Hippocampal formation (tissue), 2 donors: ENCODE measurements around the gene TLE2.
"Not testable (repeated sequence)": the region's sequence is repeated elsewhere in the genome, so short reads cannot be mapped to it uniquely, and the experiment has no call there.

Experiments used
- DNase-seq, 2 donors: peaks; one replicate each; lab custom pipeline; 2025; lab: John Stamatoyannopoulos, UW

Gene TLE2

DNA sequence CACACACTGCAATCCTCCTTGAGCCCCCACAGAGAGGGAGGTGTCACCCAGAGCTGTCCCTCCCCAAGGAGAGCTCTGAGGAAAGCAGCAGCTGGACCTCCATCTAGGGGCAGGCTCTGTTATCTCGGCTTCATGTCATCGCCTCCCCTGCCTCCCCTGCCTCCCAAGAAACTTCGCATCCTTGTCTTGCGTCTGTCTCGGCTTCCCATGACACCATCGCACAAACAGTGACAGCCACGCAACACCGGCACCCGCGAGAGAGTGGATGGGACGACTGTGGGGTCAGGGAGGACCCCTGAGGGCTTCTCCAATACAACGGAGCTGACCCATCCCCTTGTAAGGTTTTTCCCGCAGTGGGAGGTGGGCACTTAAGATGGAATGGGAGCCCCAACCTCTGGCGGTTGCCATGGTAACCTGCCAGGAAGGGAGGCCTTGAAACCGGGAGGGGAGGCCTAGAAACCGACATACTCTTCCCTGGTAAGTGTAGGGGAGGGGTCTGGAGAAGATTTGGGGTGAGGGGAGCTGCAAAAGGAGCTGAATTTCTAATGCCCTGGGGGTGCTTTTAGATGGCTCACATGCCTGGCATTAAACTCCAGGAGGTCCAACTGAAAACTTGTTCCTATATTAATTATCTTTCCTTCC lies 16.3 kb downstream of the TLE2 start:
- DNase-seq, result no peak

DNA sequence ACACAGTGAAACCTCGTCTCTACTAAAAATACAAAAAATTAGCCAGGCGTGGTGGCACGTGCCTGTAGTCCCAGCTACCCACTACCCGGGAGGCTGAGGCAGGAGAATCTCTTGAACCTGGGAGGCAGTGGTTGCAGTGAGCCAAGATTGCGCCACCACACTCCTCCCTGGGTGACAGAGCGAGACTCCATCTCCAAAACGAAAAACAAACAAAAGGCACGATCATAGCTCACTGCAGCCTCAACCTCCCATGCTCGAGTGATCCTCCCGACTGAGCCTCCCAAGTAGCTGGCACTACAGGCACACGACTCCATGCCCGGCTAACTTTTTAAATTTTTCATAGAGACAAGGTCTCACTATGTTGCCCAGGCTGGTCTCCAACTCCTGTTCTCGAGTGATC lies 17.0 kb downstream of the TLE2 start:
- not testable (repeated sequence) for DNase-seq

DNA sequence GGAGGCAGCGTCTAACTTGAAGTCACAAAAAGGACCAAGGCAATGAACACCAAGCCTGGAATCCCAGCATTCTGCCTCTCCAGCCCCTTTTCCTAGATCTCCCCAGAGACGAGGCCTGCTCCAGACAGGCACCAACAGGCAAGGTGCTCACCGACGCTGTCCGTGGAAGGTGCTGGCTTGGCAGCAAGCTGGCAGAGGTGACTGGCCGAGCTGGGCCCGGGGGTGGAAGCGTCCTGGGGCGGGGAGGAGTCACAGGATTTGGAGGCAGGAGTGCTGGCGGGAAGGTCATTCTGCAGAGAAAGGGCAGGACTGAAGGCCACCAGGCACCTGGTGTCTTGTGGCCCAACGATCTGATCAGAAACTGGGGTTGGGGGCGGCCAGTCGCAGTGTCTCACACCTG lies 18.2 kb downstream of the TLE2 start:
- DNase-seq, result no peak

DNA sequence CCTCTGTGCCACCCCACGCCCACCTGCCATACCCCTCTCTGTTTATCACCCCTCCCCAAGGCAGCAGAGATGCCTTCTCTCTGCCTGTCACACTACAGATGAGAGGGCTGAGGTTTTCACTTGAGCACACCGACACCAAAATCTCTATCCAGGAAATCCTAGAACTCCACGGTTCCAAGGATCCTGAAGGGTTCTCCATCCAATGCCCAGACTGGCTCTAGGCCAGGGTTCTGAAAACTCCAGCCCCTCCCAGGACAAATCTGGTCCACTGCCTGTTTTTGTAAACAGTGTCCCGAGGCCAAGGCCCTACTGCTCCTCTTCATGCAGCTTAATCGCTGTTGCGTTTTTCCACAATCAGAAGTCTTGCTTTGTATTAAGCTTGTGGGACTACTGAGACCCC lies 20.1 kb downstream of the TLE2 start:
- DNase-seq, result no peak

DNA sequence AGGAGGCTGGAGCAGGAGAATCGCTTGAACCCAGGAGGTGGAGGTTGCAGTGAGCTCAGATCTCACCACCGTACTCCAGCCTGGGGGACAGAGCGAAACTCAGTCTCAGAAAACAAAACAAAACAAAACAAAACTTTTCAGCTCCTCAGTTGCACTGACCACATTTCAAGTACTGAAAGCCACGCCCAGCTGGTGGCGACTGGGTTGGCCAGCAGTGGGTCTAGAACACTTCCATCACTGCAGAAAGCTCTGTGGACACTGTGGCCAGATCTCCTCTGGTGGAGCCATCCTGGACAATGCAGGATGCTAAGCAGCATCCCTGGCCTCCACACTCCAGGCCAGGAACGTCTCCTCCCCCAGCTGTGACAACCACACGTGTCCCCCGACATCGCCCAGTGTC lies 21.1 kb downstream of the TLE2 start:
- no peak for DNase-seq

DNA sequence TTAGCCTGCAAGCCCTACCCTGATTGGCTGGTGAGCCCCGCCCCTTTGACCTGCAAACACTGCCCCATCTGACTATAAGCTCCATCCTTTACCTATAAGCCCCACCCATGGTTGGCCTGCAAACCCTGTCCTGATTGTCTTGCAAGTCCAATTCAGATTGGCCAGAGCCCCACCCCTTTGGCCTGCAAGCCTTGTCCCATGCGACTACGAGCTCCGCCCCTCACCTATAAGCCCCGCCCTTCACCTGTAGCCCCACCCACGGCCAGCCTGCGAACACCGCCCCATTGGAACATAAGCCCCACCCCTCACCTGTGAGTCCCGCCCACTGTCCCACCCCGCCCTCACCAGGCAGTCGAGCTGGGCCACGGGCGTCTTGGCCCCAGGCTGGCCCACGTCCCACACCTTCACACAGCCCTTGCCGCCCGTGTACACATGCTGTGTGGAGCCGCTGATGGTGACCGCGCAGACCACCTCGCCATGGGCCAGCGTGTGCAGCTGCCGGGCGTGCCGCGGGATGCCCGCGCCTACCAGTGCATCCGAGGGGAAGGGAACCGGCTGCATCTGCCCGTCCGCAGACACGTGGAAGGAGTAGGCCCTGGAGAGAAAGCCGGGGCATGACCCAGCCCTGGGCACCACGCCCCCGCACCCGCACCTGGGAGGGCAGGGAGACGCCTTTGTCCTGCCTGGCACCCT lies 22.9 kb downstream of the TLE2 start:
- no peak for DNase-seq

DNA sequence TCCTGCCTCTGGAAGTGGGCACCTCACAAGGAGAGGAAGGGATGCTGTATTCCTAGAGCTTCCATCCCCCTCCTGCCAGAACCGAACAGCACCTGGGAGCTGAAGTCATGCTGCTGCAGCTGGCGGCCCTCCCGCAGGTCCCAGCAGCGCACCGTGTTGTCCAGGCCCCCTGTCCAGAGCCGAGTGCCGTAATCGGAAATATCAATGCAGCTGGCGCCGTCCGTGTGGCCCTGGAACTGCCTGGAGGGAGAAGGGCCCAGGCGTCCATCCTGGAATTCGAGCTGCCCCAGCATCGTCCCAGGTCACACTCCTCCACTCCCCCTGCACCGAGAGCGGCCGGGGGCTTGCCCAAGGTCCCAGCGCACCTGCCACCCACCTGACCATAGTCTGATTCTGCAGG lies 23.7 kb downstream of the TLE2 start:
- no peak for DNase-seq

DNA sequence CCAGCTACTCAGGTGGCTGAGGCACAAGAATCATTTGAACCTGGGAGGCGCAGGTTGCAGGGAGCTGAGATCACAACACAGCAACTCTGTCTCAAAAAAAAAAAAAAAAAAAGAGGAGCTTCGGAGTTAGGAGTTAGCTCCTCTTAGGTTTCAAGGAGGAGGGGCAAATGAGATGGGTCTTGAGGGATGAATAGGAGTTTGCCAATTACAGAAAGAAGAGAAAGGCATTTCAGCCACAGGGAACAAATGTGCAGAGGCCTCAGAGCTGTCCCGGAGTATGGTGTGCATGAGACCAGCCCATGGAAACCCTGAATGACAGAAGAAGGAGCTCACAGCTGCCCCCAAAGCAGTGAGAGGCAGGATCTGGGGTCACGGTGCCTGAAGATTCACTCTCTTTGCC lies 24.6 kb downstream of the TLE2 start:
- DNase-seq, result no peak

DNA sequence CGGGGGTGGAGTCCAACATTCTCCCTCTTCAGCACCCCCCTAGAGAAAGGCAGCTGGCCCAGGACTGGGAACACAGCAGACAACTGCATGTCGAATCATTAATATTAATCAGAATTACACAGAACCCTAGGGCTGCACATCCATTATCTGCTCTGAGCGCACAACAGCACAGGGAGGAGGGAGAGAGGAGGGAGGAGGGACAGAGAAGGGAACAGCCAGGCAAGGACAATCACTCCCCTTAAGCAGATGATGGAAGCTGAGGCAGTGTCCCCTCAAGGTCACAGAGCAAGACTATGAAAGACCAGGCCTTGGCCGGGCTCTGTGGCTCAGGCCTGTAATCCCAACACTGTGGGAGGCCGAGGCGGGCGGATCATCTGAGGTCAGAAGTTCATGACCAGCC lies 26.0 kb downstream of the TLE2 start:
- no peak for DNase-seq

DNA sequence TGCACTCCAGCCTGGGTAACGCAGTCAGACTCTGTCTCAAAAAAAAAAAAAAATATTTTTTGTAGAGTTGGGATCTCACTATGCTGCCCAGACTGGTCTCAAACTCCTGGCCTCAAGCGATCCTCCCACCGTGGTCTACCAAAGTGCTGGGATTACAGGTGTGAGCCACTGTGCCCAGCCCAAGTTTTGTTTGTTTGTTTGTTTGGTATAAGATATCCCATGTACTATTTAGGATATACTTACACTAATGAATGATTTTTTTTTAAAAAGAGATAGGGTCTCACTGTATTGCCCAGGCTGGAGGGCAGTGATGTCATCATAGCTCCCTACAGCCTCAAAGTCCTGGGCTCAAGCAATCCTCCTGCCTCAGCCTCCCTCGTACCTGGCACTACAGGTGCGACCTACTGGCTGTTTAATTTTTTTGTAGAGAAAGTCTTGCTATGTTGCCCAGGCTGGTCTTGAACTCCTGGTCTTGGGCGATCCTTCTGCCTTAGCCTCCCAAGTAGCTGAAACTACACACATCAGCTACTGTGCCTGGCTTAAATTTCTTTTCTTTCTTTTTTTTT lies 27.8 kb downstream of the TLE2 start:
- no peak for DNase-seq

DNA sequence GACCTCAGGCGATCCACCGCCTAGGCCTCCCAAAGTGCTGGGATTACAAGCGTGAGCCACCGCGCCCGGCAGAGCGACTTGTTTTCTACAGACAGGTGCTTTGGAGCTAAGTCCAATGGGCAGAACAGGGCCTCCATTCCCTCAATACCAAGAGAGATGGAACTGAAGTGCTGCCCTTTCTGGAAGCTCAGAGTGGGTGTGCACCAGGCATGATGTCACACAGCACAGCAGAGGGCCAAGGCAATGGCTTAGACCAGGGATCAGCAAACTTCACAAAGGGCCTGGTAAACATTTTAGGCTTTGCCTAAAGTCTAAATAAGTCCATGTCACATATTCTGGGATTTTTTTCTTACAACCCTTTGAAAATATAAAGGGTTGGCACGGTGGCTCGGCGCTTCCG lies 30.4 kb downstream of the TLE2 start:
- DNase-seq, result no peak

DNA sequence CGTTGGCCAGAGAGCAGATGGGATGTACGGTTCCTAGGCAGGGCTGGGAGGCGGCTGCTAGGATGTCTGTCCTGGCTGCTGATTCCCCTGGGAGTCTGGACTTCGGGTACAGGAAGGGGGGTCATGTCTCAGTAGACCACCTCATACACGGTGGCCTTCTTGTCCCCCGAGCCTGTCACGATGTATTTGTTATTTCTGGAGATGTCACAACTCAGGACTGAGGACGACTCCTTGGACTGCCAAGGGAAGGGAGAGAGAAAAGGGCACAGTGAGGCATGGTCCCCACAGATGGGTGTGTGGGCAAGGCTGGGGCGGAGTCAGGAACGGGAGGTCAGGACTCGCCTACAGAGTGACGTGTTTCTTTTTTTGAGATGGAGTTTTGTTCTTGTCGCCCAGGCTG lies 31.4 kb downstream of the TLE2 start:
- DNase-seq, result no peak

DNA sequence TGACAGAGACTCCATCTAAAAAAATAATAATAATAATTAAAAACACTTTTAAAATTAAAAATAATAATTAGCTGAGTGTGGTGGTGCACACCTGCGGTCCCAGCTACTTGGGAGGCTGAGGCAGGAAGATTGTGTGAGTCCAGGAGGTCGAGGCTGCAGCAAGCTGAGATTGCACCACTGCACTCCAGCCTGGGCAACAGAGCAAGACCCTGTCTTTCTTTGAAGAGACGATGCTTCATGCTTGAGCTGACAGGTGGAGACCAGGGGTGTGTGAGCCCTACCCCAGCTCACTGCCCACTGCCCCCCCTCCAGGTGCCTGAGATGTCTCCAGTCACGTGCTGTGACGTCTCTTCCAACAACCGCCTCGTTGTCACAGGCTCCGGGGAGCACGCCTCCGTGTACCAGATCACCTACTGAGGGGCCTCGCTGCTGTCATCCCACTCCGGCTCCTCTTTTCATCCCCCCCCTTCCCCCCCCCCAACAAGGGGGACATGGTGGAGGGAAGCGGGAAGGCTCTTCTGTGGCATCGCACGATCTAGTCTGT lies 34.4 kb downstream of the TLE2 start:
- DNase-seq, result no peak

DNA sequence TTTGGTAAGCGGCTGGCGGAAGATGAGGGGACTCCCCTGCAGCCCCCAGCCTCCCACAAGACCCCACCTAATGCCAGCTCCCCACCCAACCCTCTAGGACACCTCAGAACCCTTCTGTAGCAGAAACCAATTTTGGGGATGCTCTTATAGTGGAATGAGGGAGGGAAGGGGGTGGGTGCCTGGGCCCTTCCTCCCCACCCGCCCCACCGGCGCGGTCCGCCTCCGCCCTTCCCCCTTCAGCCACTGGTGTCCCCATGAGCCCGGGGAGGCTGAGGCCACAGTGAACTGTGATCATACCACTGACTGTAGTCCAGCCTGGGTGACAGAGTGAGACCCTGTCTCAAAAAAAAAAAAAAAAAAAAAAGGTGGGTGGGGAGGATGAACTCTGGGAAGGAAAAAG lies 35.5 kb downstream of the TLE2 start:
- DNase-seq, result no peak

DNA sequence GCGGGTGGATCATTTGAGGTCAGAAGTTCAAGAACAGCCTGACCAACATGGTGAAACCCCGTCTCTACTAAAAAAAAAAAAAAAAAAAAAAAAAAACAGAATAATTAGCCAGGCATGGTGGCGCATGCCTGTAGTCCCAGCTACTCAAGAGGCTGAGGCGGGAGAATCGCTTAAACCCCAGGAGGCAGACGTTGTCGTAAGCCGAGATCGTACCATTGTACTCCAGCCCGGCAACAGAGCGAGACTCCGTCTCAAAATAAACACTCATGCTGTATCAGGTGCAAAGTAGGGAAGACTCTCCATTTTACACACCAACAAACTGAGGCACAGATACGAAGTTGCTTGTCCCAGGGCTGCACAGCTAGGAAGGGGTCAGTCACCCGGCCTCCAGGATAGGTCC lies 36.1 kb downstream of the TLE2 start:
- no peak for DNase-seq

DNA sequence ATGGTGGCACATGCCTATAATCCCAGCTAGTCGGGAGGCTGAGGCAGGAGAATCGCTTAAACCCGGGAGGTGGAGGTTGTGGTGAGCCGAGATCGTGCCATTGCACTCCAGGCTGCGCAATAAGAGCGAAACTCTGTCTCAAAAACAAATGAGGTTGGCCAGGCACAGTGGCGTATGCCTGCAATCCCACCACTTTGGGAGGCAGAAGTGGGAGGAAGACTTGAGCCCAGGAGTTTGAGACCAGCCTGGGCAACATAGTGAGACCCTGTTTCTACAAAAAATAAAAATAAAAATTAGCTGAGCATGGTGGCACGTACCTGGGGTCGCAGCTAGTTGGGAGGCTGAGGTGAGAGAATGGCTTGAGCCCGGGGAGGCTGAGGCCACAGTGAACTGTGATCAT lies 36.7 kb downstream of the TLE2 start:
- DNase-seq, result not testable (repeated sequence)

DNA sequence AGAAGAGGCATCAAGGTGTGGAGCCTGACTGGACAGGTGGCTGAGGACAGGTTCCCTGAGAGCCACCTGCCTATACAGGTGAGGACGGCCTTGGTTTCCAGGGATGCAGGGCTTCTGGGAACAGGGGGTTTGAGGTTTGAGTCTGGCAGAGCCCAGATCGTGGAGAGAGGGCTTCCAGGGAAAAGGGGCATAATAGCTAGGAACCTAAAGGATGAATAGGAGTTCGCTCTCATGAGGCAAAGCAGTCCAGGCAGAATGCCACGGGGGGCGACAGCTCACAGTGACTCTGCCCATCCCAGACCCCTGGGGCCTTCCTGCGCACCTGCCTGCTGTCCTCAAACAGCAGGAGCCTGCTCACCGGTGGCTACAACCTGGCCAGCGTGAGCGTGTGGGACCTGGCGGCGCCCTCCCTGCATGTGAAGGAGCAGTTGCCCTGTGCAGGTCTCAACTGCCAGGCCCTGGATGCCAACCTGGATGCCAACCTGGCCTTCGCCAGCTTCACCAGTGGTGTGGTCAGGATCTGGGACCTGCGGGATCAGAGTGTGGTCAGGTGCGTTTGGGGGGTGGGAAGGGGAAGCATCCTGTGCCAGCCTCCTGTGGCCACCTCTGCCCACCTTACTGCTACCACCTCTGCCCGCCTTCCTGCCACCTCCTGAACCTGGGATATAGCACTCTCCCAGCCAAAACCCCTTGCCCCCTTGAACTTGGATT lies 39.7 kb downstream of the TLE2 start:
- no peak for DNase-seq

DNA sequence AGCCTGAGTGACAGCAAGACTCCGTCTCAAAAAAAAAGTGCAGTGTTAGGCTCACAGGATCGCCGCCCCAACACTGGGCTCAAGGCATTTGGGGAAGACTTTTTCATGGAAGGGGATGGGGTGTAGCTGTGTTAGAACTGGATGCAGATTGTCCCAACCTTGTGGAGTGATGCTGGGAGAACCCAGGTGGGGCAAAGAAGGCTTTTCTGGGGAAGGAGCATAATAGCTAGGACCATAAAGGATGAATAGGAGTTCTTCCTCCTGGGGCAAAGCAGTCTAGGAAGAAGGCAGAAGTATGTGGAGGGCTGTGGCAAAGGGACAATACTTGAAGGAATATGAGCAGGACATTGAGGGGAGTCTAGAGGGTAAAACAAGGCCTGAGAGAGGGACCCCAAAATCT lies 40.5 kb downstream of the TLE2 start:
- no peak for DNase-seq

DNA sequence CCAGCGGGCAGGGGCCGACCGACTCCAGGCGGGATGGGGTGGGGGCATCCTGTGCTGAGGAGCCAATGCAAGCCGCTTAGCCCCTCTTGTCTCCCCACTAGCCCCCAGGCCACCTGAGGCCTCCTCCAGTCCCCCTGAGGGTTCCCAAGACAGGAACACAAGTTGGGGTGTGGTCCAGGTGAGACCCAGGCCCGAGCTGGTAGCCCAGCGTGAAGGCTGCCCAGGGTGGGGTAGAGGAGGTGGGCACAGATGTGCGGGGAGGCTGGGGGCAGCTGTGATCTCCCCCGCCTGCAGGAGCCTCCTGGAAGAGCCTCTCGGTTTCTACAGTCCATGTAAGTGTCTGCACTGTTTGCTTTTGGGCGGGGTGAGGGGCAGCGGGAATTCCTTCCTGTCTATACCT lies 41.3 kb downstream of the TLE2 start:
- DNase-seq, result no peak

DNA sequence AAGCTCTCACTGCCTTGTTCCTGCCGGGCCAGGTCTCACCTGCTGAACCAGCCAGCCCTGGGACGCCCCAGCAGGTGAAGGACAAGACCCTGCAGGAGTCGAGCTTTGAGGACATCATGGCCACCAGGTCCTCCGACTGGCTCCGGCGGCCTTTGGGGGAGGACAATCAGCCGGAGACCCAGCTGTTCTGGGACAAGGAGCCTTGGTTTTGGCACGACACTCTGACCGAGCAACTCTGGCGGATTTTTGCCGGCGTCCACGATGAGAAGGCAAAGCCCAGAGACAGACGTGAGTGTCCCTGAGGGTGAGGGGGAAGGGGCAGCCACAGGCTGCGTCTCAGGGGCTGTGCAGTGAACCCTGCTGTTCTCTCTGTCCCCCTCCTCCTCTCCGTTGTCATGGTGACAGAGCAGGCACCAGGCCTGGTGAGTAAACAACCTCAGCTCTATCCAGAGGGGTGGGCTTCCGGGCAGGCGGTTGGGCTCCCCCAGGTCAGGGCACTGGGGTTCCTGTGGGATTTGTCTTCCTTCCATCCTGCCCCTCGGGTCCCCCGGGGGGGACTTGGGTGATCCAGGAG lies 42.0 kb downstream of the TLE2 start:
- DNase-seq, result no peak

DNA sequence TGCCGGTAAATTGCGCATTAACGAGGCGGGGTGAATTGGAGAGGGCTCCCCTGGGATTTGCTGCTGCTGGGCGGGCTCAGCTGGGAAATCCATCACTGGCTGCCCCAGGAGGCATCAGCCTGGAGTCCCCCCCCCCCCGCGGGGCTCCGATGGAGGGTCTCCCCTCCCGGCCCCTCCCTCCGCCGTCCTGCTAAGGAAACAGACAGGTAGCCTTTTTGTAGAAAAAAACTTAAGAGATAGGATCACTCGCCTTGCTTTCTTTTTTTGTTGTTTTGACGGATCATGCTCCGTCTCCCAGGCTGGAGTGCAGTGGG lies 44.9 kb downstream of the TLE2 start:
- DNase-seq, result no peak

DNA sequence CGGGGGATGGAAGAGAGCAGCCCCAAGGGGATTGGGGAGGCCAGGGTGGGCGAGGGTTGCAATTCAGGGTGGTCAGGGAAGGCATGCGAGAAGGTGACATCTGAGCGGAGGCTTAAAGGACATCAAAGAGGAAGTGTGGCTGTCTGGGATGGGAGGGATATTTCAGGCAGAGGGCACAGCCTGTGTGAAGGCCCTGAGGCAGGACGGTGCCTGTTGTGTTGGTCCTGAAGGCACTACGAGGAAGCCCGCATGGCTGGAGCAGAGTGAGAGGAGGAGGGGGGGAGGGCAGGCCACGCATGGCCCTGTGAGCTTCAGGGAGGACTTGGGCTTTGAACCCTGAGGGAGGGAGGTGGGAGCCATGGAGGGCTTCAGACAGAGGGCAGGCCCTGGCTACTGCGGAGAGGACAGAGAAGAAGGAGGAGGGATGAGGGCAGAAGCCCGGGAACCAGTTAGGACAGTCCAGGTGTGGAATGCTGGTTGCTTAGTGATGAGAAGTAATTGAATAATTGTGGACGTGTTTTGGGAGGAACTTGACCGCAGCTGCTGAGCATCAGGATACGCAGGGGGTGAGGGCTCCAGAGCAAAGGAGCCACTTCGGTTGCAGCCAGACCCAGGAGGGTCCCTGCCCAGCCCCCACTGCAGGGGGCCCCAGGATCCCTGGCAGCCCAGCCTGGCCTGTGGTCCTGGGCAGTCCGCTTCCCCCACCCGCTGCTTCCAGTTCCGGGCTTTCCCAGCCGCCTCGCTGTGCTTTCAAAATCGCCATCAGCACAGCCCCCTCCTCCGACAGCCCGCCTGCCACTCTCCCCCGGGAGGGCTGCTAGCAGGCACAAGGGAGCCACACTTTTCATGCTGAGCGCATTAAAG lies 45.5 kb downstream of the TLE2 start:
- peak; percentile 15 to 20 for DNase-seq
